ENCODE data around the gene CHD8. TPM values are rescaled to one million over a fixed set of nuclear protein-coding genes. Genes with fewer than 3 reads are reported as not detected.

CHD8 gene
- total RNA-seq, 1 experiment from 2014 or later: 57.4 TPM

- H3K9me2 ChIP-seq (replicated peaks; ENCODE audit: low read length): no peaks in the 10 kb centered on the region
- H4K20me1 ChIP-seq (ENCODE audit: low read length): no peaks in the 10 kb centered on the region
- ChIA-PET POLR2A (ENCODE audit: unreplicated experiment) (interaction anchor here (0.6 to 0.7 kb wide), 3 partner anchors 8 to 16 kb away, joined by 3 to 7 read pairs (median 5); partner anchors contain the start of gene METTL3), CTCF (interaction anchor here (1.0 kb wide), 1 partner anchor 39 kb away, joined by 3 read pairs; the partner anchor contains the start of gene CHD8)
- H3K27me3 ChIP-seq (ENCODE audit: low read length): no peaks in the 10 kb centered on the region
- no peaks in the 10 kb centered on the region for H3K4me1 ChIP-seq (ENCODE audit: insufficient read depth, low read length)
- no peak overlapping the region for H2AFZ ChIP-seq (ENCODE audit: low read length)
- no peaks in the 10 kb centered on the region for H3K9me3 ChIP-seq (ENCODE audit: low read length)
- H3K79me2 ChIP-seq (ENCODE audit: low read length): no peaks in the 10 kb centered on the region
- H3K27ac ChIP-seq (ENCODE audit: low read length): no peak overlapping the region
- no peak overlapping the region for H3K4me3 ChIP-seq (ENCODE audit: low read length)
- H3F3A ChIP-seq (ENCODE audit: low read length, unreplicated experiment): no peaks in the 10 kb centered on the region
- no TSS peak for BruUV-seq (replicated peaks)
- H3K36me3 ChIP-seq (ENCODE audit: low read depth, low read length): peaks cover 59% of the 10 kb centered on the region
- no peak overlapping the region for H3K4me2 ChIP-seq (ENCODE audit: low read length)
- DNase-seq (no peak), ATAC-seq (peak; percentile 8; the same call in 1 of the 2 replicates)
- no peak for TF ChIP-seq EZH2 (IDR thresholded peaks at IDR 0.05; ENCODE audit: low read length, unreplicated experiment)
- no peak for TF ChIP-seq EZH2phosphoT487 (IDR thresholded peaks at IDR 0.05; ENCODE audit: borderline replicate concordance, low read length)
- TF ChIP-seq CTCF (conservative IDR thresholded peaks at IDR 0.05; ENCODE audit: low read depth, low read length): no peak
- H3K9ac ChIP-seq (ENCODE audit: low read length): no peak overlapping the region
- intact Hi-C loops (cut with micrococcal nuclease): no loop called here
Measured at GRCh38 chr14:21494902-21495762, 39.2 kb upstream of the CHD8 start.

- Histone ChIP-seq H3K27ac (ENCODE audit: low read length) (no peak overlapping the region), H3K9me3 (ENCODE audit: low read length) (no peaks in the 10 kb centered on the region), H3K4me1 (ENCODE audit: insufficient read depth, low read length) (no peaks in the 10 kb centered on the region), H3K4me3 (ENCODE audit: low read length) (no peak overlapping the region), H3K79me2 (ENCODE audit: low read length) (0 out of 2 replicates have a peak, but pooled peaks cover 5% of the 10 kb centered on the region), H3K9me2 (replicated peaks; ENCODE audit: low read length) (no peaks in the 10 kb centered on the region), H2AFZ (ENCODE audit: low read length) (no peak overlapping the region), H3K4me2 (ENCODE audit: low read length) (no peak overlapping the region), H3K9ac (ENCODE audit: low read length) (no peak overlapping the region), H3F3A (ENCODE audit: low read length, unreplicated experiment) (no peaks in the 10 kb centered on the region), H3K36me3 (ENCODE audit: low read depth, low read length) (peaks cover 19% of the 10 kb centered on the region), H3K27me3 (ENCODE audit: low read length) (no peaks in the 10 kb centered on the region), H4K20me1 (ENCODE audit: low read length) (no peaks in the 10 kb centered on the region)
- POLR2A ChIA-PET (ENCODE audit: unreplicated experiment): no interaction called here
- no TSS peak for BruUV-seq (replicated peaks)
- DNase-seq (no peak), ATAC-seq (no peak)
- no peak for TF ChIP-seq CTCF (conservative IDR thresholded peaks at IDR 0.05; ENCODE audit: low read depth, low read length)
- TF ChIP-seq EZH2 (IDR thresholded peaks at IDR 0.05; ENCODE audit: low read length, unreplicated experiment): no peak
- TF ChIP-seq EZH2phosphoT487 (IDR thresholded peaks at IDR 0.05; ENCODE audit: borderline replicate concordance, low read length): no peak
- CTCF ChIA-PET: no interaction called here
- intact Hi-C loops (cut with micrococcal nuclease): no loop called here
Measured at GRCh38 chr14:21486640-21487087, 30.7 kb upstream of the CHD8 start.

All from PC-3 (cell line).